ENCODE data around the gene DRG2. TPM values are rescaled to one million over a fixed set of nuclear protein-coding genes. Genes with fewer than 3 reads are reported as not detected.
A peak's percentile ranks its signal among the peaks of the same experiment; 100 is the strongest.

The DRG2 gene
- total and polyA plus RNA-seq, 2 of the 13 experiments (the other 11 are each of a cell fraction or from before 2014, with no cell fraction given): 20.1 to 26.6 TPM

GRCh38 chr17:18087610-18088491 lies at the start of gene DRG2 (continued):
- TF ChIP-seq ZNF33A (CRISPR knock-in tag; IDR thresholded peaks at IDR 0.05; ENCODE audit: borderline replicate concordance) (no peak), ZFP37 (CRISPR knock-in tag; IDR thresholded peaks at IDR 0.05; ENCODE audit: borderline replicate concordance) (0 out of 2 replicates have a peak, but pooled peaks have one; percentile 48), ZNF17 (CRISPR knock-in tag; IDR thresholded peaks at IDR 0.05) (no peak), STAG1 (CRISPR knock-in tag; IDR thresholded peaks at IDR 0.05) (0 out of 2 replicates have a peak, but pooled peaks have one; percentile 21), NFE2L2 (IDR thresholded peaks at IDR 0.05; ENCODE audit: low read length) (no peak), HOXA3 (CRISPR knock-in tag; IDR thresholded peaks at IDR 0.05) (peak; percentile 97), ZFAT (CRISPR knock-in tag; conservative IDR thresholded peaks at IDR 0.05) (peak; percentile 28; the same call in 1 of the 2 replicates), CENPBD1 (CRISPR knock-in tag; IDR thresholded peaks at IDR 0.05; ENCODE audit: borderline replicate concordance, low read depth) (peak; percentile 78; the same call in 1 of the 2 replicates), JDP2 (CRISPR knock-in tag; IDR thresholded peaks at IDR 0.05; ENCODE audit: borderline replicate concordance) (no peak), NR2F1 (CRISPR knock-in tag; IDR thresholded peaks at IDR 0.05) (peak in 1 of 2 experiments; percentile 41; a peak in 1 of 4 replicates), ZNF276 (CRISPR knock-in tag; IDR thresholded peaks at IDR 0.05; ENCODE audit: low read depth) (peak; percentile 52; the same call in 1 of the 2 replicates), MBNL3 (CRISPR knock-in tag; conservative IDR thresholded peaks at IDR 0.05) (no peak), ZNF274 (CRISPR knock-in tag; IDR thresholded peaks at IDR 0.05) (peak; percentile 91; the same call in 1 of the 2 replicates), MED8 (CRISPR knock-in tag; IDR thresholded peaks at IDR 0.05; ENCODE audit: insufficient replicate concordance) (peak; percentile 28), ARHGAP35 (CRISPR knock-in tag; IDR thresholded peaks at IDR 0.05; ENCODE audit: borderline replicate concordance) (peak; percentile 60; the same call in 1 of the 2 replicates), RARG (CRISPR knock-in tag; IDR thresholded peaks at IDR 0.05; ENCODE audit: low read depth) (peak; percentile 83; the same call in 1 of the 2 replicates), ISL2 (CRISPR knock-in tag; IDR thresholded peaks at IDR 0.05) (peak; percentile 89), ZNF512 (CRISPR knock-in tag; IDR thresholded peaks at IDR 0.05) (no peak), CSRNP2 (CRISPR knock-in tag; conservative IDR thresholded peaks at IDR 0.05; ENCODE audit: low read depth) (no peak), ZSCAN9 (CRISPR knock-in tag; IDR thresholded peaks at IDR 0.05; ENCODE audit: borderline replicate concordance) (peak; percentile 98)

All from HepG2 (cell line).